AG04449 (cell line): ENCODE measurements around the gene SCUBE1.

ENCODE experiments used
- CTCF ChIA-PET: fragments of 350-600 bp; formaldehyde crosslinking; extraction: SDS; loops from one replicate; lab custom pipeline; 2021; ENCODE audit warnings: antibody characterized with exemption; lab: Yijun Ruan, JAX
- POLR2A ChIA-PET: fragments of 400-600, 350-600 bp; formaldehyde crosslinking; extraction: SDS; loops from one replicate; lab custom pipeline; 2020; ENCODE audit warnings: antibody characterized with exemption, inconsistent platforms; lab: Yijun Ruan, JAX
- DNase-seq: peaks from one replicate; pipeline ENCODE4 v3.0.0-alpha.2; 2010; ENCODE audit warnings: low read depth, low spot score
- H3K4me3 ChIP-seq: 2 replicates; pipeline ENCODE4 v1.5.1; 2011; ENCODE audit warnings: low read depth, mild to moderate bottlenecking, control low read depth, low read length
- TF ChIP-seq, protein P1 (sequence below): IDR thresholded peaks from one replicate; pipeline ENCODE4 v1.5.1; 2011; ENCODE audit warnings: mild to moderate bottlenecking, moderate library complexity, low read length, control low read depth, inconsistent platforms; ENCODE audit not compliant: insufficient read depth; ENCODE audit errors: missing control alignments

Gene SCUBE1

DNA sequence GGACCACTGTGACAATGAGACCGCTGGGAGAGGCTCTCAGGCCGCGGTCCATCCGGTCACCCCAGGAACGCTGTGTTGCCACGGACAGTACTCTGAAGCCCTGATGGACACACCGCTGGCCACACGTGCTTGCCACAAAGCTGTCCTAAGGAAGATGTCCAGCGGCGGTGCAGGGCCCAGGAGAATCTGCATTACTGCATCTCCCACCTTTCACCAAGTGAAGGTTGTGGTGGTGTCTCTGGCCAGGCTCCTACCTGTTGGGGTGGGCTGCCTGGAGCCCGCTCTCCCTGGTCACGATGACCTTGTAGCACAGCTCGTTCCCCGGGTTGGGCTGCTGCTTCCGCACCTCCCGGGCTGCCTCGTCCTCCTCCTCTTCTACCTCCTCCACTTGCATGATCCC, 160.4 kb downstream of the SCUBE1 start:
- no peak for DNase-seq
- ChIA-PET CTCF (no interaction called here), POLR2A (no interaction called here)
- TF ChIP-seq, protein P1, sequence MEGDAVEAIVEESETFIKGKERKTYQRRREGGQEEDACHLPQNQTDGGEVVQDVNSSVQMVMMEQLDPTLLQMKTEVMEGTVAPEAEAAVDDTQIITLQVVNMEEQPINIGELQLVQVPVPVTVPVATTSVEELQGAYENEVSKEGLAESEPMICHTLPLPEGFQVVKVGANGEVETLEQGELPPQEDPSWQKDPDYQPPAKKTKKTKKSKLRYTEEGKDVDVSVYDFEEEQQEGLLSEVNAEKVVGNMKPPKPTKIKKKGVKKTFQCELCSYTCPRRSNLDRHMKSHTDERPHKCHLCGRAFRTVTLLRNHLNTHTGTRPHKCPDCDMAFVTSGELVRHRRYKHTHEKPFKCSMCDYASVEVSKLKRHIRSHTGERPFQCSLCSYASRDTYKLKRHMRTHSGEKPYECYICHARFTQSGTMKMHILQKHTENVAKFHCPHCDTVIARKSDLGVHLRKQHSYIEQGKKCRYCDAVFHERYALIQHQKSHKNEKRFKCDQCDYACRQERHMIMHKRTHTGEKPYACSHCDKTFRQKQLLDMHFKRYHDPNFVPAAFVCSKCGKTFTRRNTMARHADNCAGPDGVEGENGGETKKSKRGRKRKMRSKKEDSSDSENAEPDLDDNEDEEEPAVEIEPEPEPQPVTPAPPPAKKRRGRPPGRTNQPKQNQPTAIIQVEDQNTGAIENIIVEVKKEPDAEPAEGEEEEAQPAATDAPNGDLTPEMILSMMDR, result no peak
- no peak overlapping the region for H3K4me3 ChIP-seq

- DNase-seq, result no peak
- H3K4me3 ChIP-seq, result no peak overlapping the region
- ChIA-PET POLR2A (no interaction called here), CTCF (interaction anchor here (0.7 kb wide), 1 partner anchor 20 kb away, joined by 3 read pairs; no protein-coding TSS in a partner anchor)
- TF ChIP-seq, protein P1, result no peak
Measured at GRCh38 chr22:43182118-43182517, 161.1 kb downstream of the SCUBE1 start.

DNA sequence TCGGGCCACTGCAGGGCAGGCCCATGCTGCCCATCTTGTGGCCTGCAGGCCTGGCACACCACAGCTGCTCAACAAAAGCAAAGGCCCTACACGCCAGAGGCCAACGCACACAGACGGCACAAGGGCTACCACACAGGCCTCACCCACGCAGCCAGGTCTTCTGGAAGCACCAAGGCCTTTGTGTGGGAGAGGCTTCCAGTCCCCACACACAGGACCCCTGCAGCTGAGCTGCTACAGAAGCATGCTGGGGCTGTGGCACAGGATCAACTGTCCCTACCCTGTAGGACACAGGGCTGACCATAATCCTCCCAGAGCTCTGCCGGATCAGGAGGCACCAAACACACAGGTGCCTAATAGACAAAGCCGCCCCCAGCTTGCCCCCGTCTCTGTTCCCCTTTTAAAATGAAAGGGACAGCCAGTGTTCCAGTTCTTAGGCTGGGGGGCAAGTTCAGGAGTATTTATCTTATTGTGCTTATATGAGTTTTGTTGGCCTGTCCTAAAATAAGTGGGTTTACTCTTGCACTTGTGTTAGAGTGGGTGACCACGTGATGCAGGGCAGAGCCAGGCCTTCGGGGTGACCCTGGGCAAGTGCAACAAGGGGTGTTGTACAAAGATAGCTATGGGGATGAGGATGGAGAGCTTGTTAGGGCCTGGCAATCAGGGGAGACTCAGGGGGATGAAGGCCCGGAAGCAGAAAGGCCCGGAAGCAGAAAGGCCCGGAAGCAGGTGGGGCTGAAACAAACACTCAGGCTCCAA, 161.7 kb downstream of the SCUBE1 start:
- ChIA-PET CTCF (interaction anchor here (0.7 kb wide), 1 partner anchor 20 kb away, joined by 3 read pairs; no protein-coding TSS in a partner anchor), POLR2A (no interaction called here)
- no peak for DNase-seq
- no peak overlapping the region for H3K4me3 ChIP-seq
- TF ChIP-seq, protein P1, result no peak

DNA sequence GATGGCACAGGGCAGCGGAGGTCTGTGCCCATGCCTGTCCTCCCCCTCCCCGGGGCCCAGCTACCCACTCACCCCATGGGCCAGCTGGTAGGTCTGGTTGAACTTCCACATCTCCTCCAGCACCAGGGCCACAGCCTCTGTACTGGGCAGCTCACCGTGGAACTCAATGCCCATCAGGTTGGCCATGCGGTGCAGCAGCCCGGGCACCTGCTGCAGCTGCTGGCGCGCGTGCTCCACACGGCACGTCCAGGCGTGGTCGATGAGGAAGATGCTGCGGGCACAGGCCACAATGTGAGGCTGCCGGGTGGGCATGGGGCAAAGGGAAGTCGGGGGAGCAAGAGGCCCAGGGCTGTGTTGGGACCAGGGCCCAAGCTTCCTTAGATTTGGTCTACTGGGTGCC, 162.5 kb downstream of the SCUBE1 start:
- POLR2A ChIA-PET, result interaction anchor here (1.3 kb wide), 1 partner anchor 12 kb away, joined by 3 read pairs; no protein-coding TSS in a partner anchor
- TF ChIP-seq, protein P1, result no peak
- H3K4me3 ChIP-seq, result no peak overlapping the region
- CTCF ChIA-PET, result no interaction called here
- DNase-seq, result no peak

DNA sequence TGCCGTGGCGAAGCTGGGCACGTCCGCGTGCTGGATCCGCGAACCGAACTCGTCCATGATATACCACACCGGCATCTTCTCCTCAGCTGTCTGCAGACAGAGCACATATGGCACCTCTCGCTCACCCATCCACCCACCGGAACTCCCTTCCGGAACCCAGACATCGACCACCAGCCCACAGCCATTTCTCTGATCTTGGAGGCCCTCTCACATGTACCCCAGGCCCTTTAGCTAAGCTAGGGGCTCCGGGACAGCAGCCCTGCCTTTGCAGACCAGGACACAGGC, 163.3 kb downstream of the SCUBE1 start:
- TF ChIP-seq, protein P1, result no peak
- no peak for DNase-seq
- H3K4me3 ChIP-seq, result no peak overlapping the region
- CTCF ChIA-PET, result interaction anchor here (1.2 to 3.3 kb wide), 2 partner anchors 7 to 11 kb away, joined by 3 to 18 read pairs; partner anchors contain the start of gene TTLL12
- POLR2A ChIA-PET, result interaction anchor here (1.3 kb wide), 1 partner anchor 11 kb away, joined by 3 read pairs; no protein-coding TSS in a partner anchor

DNA sequence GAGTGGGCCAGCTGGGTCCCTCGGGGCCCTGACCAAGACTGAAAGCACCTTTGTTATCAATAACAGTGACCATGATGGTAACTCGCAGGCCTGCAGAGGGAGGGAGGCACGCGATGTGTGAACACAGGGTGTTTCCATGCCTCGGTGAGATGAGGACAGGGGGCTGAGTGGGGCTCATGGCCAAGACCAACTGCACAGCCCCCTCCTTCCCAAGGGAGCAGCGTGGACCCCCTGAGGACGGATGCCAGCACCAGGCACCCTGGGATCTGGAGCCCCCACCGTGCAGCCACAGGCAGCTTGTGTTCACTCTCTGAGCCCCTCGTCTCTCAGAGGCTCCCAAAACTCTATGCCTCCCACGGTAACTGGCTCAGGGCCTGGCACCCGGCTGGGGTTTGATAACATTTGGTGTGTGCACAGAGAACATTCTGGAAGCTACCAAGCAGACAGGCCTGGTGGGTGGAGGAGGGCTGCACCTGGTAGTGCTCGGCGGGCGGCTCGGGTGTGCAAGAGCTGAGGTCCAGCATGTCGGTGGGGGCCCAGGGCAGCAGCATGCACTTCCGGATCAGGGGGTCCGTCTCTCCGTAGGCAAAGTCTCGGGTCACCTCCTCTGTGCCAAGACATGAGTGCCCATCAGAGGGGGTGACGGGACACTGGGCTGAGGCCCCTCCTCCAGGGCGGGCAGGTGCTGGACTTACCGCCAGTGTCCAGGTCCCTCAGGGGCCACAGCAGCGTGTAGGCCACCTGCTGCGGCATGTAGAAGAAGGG, 163.8 kb downstream of the SCUBE1 start:
- ChIA-PET CTCF (interaction anchor here (1.2 to 3.3 kb wide), 2 partner anchors 8 to 11 kb away, joined by 3 to 18 read pairs; partner anchors contain the start of gene TTLL12), POLR2A (interaction anchor here (1.3 kb wide), 1 partner anchor 11 kb away, joined by 3 read pairs; no protein-coding TSS in a partner anchor)
- TF ChIP-seq, protein P1, result no peak
- DNase-seq, result no peak
- H3K4me3 ChIP-seq, result no peak overlapping the region
